Right lobe of liver (tissue), 4 donors: Measurements from ENCODE around the gene NDUFS6.

Experiments used
- POLR2A ChIP-seq: fragments of 450-650 bp; IDR thresholded peaks from one replicate; pipeline ENCODE4 v1.6.1; 2017; ENCODE audit warnings: antibody characterized with exemption, mild to moderate bottlenecking
- TF ChIP-seq, protein P1 (sequence below), 4 donors: fragments of 200-600 bp in 3 of 4; fragments of 450-650 bp in 1 of 4; IDR thresholded peaks; one replicate each; pipeline versions ENCODE4 v1.5.1 to v1.8.0; 2016 to 2022; ENCODE audit warnings: antibody characterized with exemption in 4 of 4, mild to moderate bottlenecking in 2 of 4
- donor health status: DM: no; HTN: no; CAD: no.
- donor health status: DM: no; HTN: no; CAD: no.
- donor health status: DM: no; HTN: yes; CAD: no.

GRCh38 chr5:1835431-1835830, 34.2 kb downstream of the NDUFS6 start:
- TF ChIP-seq, protein P1, sequence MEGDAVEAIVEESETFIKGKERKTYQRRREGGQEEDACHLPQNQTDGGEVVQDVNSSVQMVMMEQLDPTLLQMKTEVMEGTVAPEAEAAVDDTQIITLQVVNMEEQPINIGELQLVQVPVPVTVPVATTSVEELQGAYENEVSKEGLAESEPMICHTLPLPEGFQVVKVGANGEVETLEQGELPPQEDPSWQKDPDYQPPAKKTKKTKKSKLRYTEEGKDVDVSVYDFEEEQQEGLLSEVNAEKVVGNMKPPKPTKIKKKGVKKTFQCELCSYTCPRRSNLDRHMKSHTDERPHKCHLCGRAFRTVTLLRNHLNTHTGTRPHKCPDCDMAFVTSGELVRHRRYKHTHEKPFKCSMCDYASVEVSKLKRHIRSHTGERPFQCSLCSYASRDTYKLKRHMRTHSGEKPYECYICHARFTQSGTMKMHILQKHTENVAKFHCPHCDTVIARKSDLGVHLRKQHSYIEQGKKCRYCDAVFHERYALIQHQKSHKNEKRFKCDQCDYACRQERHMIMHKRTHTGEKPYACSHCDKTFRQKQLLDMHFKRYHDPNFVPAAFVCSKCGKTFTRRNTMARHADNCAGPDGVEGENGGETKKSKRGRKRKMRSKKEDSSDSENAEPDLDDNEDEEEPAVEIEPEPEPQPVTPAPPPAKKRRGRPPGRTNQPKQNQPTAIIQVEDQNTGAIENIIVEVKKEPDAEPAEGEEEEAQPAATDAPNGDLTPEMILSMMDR (IDR thresholded peaks at IDR 0.05): no peak
- no peak for TF ChIP-seq POLR2A
